HEK293T (cell line): ENCODE measurements around the gene MEAK7.
"Not testable (repeated sequence)": the region's sequence is repeated elsewhere in the genome, so short reads cannot be mapped to it uniquely, and the experiment has no call there.

ENCODE experiments used
- CTCF ChIA-PET: fragments of 350-600 bp; formaldehyde crosslinking; extraction: SDS; loops from one replicate; lab custom pipeline; 2021; ENCODE audit warnings: antibody characterized with exemption, inconsistent platforms; lab: Yijun Ruan, JAX
- POLR2A ChIA-PET: fragments of 350-600 bp; formaldehyde crosslinking; extraction: SDS; loops from one replicate; lab custom pipeline; 2020; ENCODE audit warnings: antibody characterized with exemption, inconsistent platforms; lab: Yijun Ruan, JAX
- DNase-seq: peaks from one replicate; pipeline ENCODE4 v3.0.0; 2012; ENCODE audit warnings: mixed read lengths; ENCODE audit errors: extremely low spot score
- ARNT ChIP-seq: fragments of 450-650 bp; IDR thresholded peaks from 2 replicates; pipeline ENCODE4 v1.6.1; 2017; ENCODE audit warnings: mild to moderate bottlenecking
- BHLHE40 ChIP-seq: fragments of 450-650 bp; IDR thresholded peaks from 2 replicates; pipeline ENCODE4 v1.6.1; 2016; ENCODE audit warnings: mild to moderate bottlenecking, moderate library complexity, borderline replicate concordance
- CTBP1 ChIP-seq: fragments of 450-650 bp; IDR thresholded peaks from 2 replicates; pipeline ENCODE4 v1.6.1; 2016; ENCODE audit warnings: borderline replicate concordance
- ELF4 ChIP-seq: fragments of 450-650 bp; IDR thresholded peaks from 2 replicates; pipeline ENCODE4 v1.6.1; 2017; ENCODE audit warnings: antibody characterized with exemption
- FOXA1 ChIP-seq: fragments of 450-650 bp; IDR thresholded peaks from 2 replicates; pipeline ENCODE4 v1.6.1; 2016; ENCODE audit warnings: mild to moderate bottlenecking
- FOXK2 ChIP-seq: fragments of 450-650 bp; IDR thresholded peaks from 2 replicates; pipeline ENCODE4 v1.6.1; 2016; ENCODE audit warnings: mild to moderate bottlenecking
- FOXM1 ChIP-seq: fragments of 450-650 bp; IDR thresholded peaks from 2 replicates; pipeline ENCODE4 v1.6.1; 2017; ENCODE audit warnings: mild to moderate bottlenecking, borderline replicate concordance
- HDGF ChIP-seq: fragments of 450-650 bp; IDR thresholded peaks from 2 replicates; pipeline ENCODE4 v1.6.1; 2017; ENCODE audit warnings: antibody characterized with exemption, borderline replicate concordance
- L3MBTL2 ChIP-seq: fragments of 450-650 bp; conservative IDR thresholded peaks from 2 replicates; pipeline ENCODE4 v1.6.1; 2016; ENCODE audit warnings: mild to moderate bottlenecking
- LEF1 ChIP-seq: fragments of 450-650 bp; IDR thresholded peaks from 2 replicates; pipeline ENCODE4 v1.6.1; 2017; ENCODE audit warnings: mild to moderate bottlenecking, borderline replicate concordance
- NFRKB ChIP-seq: fragments of 450-650 bp; IDR thresholded peaks from 2 replicates; pipeline ENCODE4 v1.6.1; 2016; ENCODE audit warnings: mild to moderate bottlenecking, moderate library complexity
- SP1 ChIP-seq: fragments of 450-650 bp; IDR thresholded peaks from 2 replicates; pipeline ENCODE4 v1.6.1; 2017
- SUZ12 ChIP-seq: fragments of 450-650 bp; IDR thresholded peaks from 2 replicates; pipeline ENCODE4 v1.6.1; 2016; ENCODE audit warnings: mild to moderate bottlenecking
- TARDBP ChIP-seq: fragments of 450-650 bp; IDR thresholded peaks from 2 replicates; pipeline ENCODE4 v1.6.1; 2016
- ZNF384 ChIP-seq: fragments of 450-650 bp; IDR thresholded peaks from 2 replicates; pipeline ENCODE4 v1.6.1; 2016
- TF ChIP-seq, protein P1 (sequence below): fragments of 450-650 bp; IDR thresholded peaks from 2 replicates; pipeline ENCODE4 v1.6.1; 2016

Gene MEAK7

DNA sequence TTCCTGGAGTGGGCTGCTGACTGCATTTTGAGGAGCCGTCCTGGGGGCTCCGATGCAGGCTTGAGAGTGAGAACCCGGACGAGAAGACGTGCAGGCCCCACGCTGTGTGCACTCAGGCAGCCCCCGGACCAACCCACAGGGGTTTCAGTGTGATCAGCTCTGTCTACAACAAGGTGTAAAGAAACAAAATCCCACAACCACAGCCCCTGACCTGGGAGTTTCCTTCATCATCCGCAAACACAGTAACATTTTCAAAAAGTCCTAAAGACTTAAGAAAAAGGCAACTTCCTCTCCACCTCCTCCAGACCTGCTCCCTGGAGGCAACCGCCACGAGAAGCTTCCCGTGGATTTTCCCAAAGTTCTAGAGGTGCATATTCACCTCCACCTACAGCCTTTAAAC lies 15.4 kb upstream of the MEAK7 start:
- DNase-seq, result no peak
- ChIA-PET CTCF (interaction anchor here (1.9 to 2.2 kb wide), 2 partner anchors 9 to 14 kb away, joined by 6 to 10 read pairs; no protein-coding TSS in a partner anchor), POLR2A (no interaction called here)
- TF ChIP-seq CTBP1 (no peak), SP1 (no peak), L3MBTL2 (no peak), HDGF (no peak), BHLHE40 (no peak), NFRKB (no peak), FOXA1 (no peak), SUZ12 (no peak), TARDBP (no peak), ZNF384 (no peak), FOXK2 (no peak), ELF4 (no peak), FOXM1 (no peak)
- TF ChIP-seq, protein P1, sequence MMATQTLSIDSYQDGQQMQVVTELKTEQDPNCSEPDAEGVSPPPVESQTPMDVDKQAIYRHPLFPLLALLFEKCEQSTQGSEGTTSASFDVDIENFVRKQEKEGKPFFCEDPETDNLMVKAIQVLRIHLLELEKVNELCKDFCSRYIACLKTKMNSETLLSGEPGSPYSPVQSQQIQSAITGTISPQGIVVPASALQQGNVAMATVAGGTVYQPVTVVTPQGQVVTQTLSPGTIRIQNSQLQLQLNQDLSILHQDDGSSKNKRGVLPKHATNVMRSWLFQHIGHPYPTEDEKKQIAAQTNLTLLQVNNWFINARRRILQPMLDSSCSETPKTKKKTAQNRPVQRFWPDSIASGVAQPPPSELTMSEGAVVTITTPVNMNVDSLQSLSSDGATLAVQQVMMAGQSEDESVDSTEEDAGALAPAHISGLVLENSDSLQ, result no peak

DNA sequence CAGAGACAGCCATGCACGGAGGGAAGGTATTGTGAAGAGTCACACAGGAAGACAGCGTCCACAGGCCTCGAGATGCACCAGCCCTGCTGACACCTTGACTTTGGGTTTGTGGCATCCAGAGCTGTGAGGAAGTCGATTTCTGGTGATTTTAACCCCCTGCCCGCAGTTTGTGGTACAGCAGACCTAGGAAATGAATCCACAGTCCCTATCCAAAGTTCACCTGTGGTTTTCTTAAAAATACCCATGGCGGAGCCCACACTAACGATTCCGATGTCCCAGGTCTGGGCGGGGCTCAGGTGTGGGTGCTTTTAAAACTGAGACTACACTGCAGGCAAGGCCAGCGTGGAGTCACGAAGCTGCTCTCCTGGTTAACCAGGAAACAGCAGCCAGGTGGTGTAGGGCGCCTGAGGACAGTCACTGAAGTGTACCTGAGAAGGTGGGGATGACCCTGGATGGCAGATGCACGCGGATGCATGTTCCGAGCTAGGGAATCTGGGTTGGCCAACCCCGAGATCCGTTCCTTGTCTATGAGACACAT lies 14.4 kb upstream of the MEAK7 start:
- ChIA-PET POLR2A (no interaction called here), CTCF (interaction anchor here (1.9 kb wide), 1 partner anchor 8 kb away, joined by 10 read pairs; no protein-coding TSS in a partner anchor)
- no peak for DNase-seq
- TF ChIP-seq ARNT, result no peak
- no peak for TF ChIP-seq LEF1
- TF ChIP-seq BHLHE40, result no peak
- TF ChIP-seq, protein P1, result no peak
- TF ChIP-seq ZNF384, result no peak
- no peak for TF ChIP-seq TARDBP
- no peak for TF ChIP-seq L3MBTL2
- TF ChIP-seq SUZ12, result no peak
- TF ChIP-seq SP1, result no peak
- no peak for TF ChIP-seq NFRKB
- no peak for TF ChIP-seq ELF4
- TF ChIP-seq CTBP1, result no peak
- no peak for TF ChIP-seq FOXK2
- no peak for TF ChIP-seq HDGF
- TF ChIP-seq FOXA1, result no peak
- no peak for TF ChIP-seq FOXM1

DNA sequence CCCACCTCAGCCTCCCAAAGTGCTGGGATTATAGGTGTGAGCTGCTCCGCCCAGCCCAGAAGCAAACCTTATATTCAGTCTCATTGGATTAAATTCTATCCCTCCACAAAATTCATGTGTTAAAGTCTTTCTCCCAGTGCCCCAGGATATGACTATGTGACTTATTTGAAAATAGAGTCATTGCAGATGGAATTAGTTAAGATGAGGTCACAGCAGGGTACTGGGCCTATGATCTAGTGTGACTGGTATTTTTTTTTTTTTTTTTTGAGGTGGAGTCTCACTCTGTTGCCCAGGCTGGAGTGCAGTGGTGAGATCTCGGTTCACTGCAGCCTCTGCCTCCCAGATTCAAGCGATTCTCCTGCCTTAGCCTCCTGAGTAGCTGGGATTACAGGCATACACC lies 13.8 kb upstream of the MEAK7 start:
- DNase-seq, POLR2A ChIA-PET: not testable (repeated sequence)
- peak; percentile 89 for TF ChIP-seq ZNF384
- CTCF ChIA-PET, result interaction anchor here (1.4 kb wide), 1 partner anchor 12 kb away, joined by 6 read pairs; no protein-coding TSS in a partner anchor

DNA sequence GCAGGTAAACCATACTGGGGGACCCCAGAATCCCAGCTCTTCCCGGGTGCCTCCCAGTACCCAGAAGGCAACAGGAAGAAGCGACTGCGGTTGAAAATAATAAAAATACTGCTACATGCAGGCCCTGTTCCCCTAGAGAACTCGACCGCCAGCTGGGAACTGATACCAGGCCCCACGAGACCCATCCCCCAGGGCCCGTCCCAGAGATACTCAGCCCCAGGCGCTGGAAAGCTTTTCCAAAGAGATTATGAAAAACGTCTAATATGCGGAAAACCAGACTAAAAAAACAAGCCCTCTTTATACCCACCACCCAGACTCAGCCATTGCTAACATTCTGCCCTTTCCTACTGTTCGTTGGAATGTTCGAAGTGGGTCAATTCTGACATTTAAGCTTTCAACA lies 12.9 kb upstream of the MEAK7 start:
- CTCF ChIA-PET, result interaction anchor here (1.4 kb wide), 1 partner anchor 11 kb away, joined by 6 read pairs; no protein-coding TSS in a partner anchor
- TF ChIP-seq LEF1 (no peak), L3MBTL2 (no peak), TARDBP (no peak), NFRKB (no peak), FOXM1 (no peak), FOXA1 (no peak), ELF4 (no peak), ZNF384 (no peak), BHLHE40 (no peak), CTBP1 (no peak)
- no peak for DNase-seq
- POLR2A ChIA-PET, result no interaction called here

DNA sequence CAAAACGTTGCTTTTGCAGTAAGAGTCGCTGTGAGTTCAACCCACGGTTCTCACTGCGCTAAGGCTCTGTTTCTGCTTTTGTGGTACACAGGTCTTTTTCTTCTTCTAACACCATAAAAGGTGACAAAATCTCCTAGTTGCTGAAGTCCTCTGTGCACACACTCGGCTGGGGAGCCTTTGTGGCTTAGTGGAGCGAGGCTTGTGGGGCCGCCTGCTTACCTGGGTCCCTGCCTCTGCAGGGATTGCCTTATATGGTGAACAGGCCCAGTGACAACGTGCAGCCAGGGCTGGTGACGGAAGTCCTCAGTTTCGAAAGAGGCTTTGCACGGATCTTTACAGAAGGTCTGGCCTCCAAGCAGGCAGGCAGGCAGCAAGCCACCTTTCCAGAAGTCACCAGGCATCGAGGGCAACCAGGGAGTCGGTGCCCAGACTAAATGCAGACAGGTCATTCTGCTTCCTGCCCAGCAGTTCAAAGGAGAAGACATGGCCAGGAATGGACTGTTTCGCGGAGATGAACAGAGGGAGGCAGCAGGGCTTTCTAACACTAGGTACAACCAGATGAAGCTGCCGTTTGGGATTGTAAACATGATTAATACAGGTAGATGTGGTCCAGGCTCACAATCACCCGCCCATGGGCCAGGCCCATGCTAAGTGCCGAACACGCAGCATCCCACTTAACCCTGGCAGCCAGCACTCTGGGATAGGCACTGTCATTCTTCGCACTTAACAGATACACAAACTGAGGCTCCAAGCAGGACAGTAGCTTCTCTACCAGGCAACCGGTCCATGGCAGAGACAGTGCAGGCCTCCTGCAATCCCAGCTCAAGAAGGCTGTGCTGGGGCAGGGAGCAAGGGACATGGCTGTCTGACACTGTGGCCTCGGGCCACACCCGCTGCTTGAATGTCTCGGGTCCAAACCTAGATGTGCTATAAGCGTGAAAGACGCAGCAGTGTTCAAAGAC lies 10.7 kb upstream of the MEAK7 start:
- ChIA-PET CTCF (interaction anchor here (0.7 to 9.2 kb wide), 2 partner anchors 9 to 107 kb away, joined by 3 to 49 read pairs; no protein-coding TSS in a partner anchor), POLR2A (no interaction called here)
- no peak for TF ChIP-seq FOXM1
- no peak for TF ChIP-seq TARDBP
- TF ChIP-seq HDGF, result no peak
- TF ChIP-seq ZNF384, result no peak
- TF ChIP-seq ELF4, result no peak
- TF ChIP-seq, protein P1, result no peak
- no peak for TF ChIP-seq BHLHE40
- no peak for TF ChIP-seq SP1
- no peak for TF ChIP-seq FOXK2
- no peak for TF ChIP-seq L3MBTL2
- TF ChIP-seq ARNT, result no peak
- TF ChIP-seq LEF1, result no peak
- no peak for TF ChIP-seq NFRKB
- TF ChIP-seq CTBP1, result no peak
- no peak for TF ChIP-seq FOXA1
- TF ChIP-seq SUZ12, result no peak
- no peak for DNase-seq

DNA sequence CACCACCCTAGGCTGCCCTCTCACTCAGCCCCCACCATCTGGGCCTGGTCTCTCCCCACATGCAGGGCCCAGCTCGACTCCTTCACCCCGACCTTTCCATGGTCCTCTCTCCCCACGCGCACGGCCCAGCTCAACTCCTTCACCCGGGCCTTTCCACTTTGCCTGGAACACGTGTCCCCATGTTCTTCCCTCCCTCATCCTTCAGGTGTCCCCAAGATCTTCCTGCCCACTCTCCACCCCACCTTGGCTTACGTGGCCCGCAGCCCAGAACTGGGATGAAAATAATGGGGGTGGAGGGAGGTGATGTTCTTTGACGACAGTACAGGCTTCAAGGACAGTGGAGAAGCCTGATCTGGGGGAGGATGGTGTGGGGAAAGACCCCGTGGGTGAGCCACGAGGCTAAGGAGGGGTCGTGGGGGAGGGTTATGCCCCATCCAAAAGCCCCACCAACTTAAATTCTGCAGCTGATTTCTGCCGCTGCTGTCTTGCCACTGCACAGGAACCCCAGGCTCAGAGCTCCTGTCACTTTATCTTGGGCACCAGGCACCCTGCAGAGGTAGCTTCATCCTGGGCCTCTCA lies 9.9 kb upstream of the MEAK7 start:
- ChIA-PET CTCF (interaction anchor here (9.2 kb wide), 1 partner anchor 108 kb away, joined by 49 read pairs; no protein-coding TSS in a partner anchor), POLR2A (no interaction called here)
- TF ChIP-seq HDGF, result no peak
- no peak for TF ChIP-seq FOXM1
- no peak for TF ChIP-seq FOXA1
- TF ChIP-seq, protein P1, result no peak
- TF ChIP-seq CTBP1, result no peak
- no peak for TF ChIP-seq L3MBTL2
- no peak for TF ChIP-seq LEF1
- no peak for TF ChIP-seq BHLHE40
- no peak for TF ChIP-seq ELF4
- no peak for TF ChIP-seq SUZ12
- TF ChIP-seq NFRKB, result no peak
- TF ChIP-seq ARNT, result no peak
- TF ChIP-seq FOXK2, result no peak
- no peak for TF ChIP-seq TARDBP
- no peak for TF ChIP-seq ZNF384
- TF ChIP-seq SP1, result no peak
- DNase-seq, result no peak
